Measurements from ENCODE around the gene DUSP19. TPM values are rescaled to one million over a fixed set of nuclear protein-coding genes. Genes with fewer than 3 reads are reported as not detected.

The DUSP19 gene
- total RNA-seq, 1 donor from 2014 or later = 3.0 TPM

GRCh38 chr2:183123117-183123958 lies 44.8 kb downstream of the DUSP19 start:
- intact Hi-C loops (cut with DNase I) = no loop called here
- no peak for DNase-seq (ENCODE audit: low spot score)
- ATAC-seq = no peak

DNA sequence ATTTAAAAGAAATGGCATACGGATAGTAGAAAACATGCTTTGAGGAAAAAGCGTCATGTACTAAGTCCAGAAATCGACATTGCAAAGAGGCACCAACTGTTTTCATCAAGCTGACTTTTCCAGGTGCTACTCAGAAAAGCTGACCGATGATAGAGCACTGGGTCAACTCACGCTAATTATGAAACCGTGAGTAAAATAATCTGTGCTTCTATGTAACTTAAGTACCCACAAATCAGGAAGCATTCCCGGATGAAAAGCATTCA lies 45.3 kb downstream of the DUSP19 start:
- no peak for ATAC-seq
- DNase-seq (ENCODE audit: low spot score) = no peak
- intact Hi-C loops (cut with DNase I) = no loop called here

GRCh38 chr2:183124222-183124956 lies 45.8 kb downstream of the DUSP19 start, which contains the start of gene NUP35:
TSS of gene NUP35 (plus strand) at chr2:183124443. CDS start at chr2:183124458, 15 bp downstream.
- intact Hi-C loops (cut with DNase I) = no loop called here
- peak; percentile 89 for DNase-seq (ENCODE audit: low spot score)
- peak; percentile 99 for ATAC-seq

GRCh38 chr2:183124957-183125255 lies 46.4 kb downstream of the DUSP19 start:
- no peak for DNase-seq (ENCODE audit: low spot score)
- ATAC-seq = no peak
- intact Hi-C loops (cut with DNase I) = no loop called here

DNA sequence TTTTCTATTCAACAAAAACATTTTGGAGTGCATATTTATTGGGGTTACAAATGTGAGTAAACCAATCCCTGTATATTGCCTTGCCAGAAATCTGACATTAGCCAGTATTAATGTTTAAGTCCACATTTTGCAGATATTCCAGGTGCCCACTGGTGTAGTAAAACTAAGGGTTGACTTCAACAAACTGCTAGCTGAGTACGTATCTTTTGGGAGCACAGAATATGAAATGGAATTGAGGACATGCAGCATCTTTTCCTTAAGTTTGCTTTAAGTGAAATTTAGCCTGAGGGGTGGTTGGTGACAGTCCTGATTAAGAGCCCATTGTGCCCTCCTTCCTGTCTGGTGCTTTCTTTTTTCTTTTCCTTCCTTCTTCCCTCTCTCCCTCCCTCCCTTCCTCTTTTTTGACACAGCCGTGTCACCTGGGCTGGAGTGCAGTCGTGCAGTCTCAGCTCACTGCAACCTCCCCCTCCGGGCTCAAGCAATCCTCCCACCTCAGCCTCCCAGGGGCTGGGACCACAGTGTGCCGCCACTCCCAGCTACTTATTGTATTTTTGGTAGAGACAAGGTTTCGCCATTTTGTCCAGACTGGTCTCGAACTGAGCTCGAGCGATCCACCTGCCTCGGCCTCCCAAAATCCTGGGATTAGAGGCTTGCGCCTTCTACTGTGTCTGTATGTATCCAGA lies 47.3 kb downstream of the DUSP19 start:
- intact Hi-C loops (cut with DNase I) = no loop called here
- DNase-seq (ENCODE audit: low spot score) (no peak), ATAC-seq (no peak)

DNA sequence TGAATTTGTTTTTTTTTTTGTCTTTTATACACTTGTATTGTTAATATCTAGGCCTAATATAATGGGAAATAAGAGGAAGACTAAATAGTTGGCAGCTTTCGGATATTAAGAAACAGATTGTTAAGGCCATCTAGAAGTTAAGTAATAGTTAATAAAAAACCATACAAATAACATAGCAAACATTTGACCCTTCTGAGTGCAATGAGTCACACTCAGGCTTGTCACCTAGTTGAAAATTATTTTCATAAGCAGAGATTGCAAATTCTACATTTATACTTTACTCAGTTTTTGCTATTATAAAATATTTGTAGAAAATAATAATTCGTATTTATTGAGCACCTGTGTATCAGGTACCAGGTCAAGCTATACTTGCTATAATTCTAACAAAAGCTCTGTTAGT lies 48.1 kb downstream of the DUSP19 start:
- intact Hi-C loops (cut with DNase I) = no loop called here
- DNase-seq (ENCODE audit: low spot score) (no peak), ATAC-seq (no peak)

- no peak for ATAC-seq
- intact Hi-C loops (cut with DNase I) = no loop called here
- DNase-seq (ENCODE audit: low spot score) = no peak
These were observed 55.5 kb downstream of the DUSP19 start for GRCh38 chr2:183134016-183134415.

- no peak for DNase-seq (ENCODE audit: low spot score)
- no peak for ATAC-seq
These were observed 70.4 kb downstream of the DUSP19 start for GRCh38 chr2:183148955-183149354.

DNA sequence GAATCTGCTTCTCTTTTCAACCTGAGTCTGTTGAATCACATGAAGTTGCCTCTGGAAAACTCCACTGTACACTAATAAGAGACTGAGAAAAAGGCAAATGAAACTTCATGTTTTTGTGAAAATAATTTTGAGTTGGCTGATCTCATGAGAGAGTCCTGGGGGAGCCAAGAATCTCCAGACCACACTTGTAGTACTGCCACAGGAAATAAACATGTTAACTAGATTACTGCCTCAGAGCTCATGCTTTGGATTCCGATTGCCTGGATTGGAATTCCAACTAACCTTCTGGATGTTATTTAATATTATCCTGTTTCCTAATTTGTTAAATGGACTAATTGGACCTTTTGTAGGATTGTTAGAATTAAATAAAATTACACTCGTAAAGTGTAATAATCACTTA lies 70.9 kb downstream of the DUSP19 start:
- intact Hi-C loops (cut with DNase I) = no loop called here
- DNase-seq (ENCODE audit: low spot score) (no peak), ATAC-seq (peak; percentile 87)

More at GRCh38 chr2:183148955-183149354, 70.4 kb downstream of the DUSP19 start:
- intact Hi-C loops (cut with DNase I) = no loop called here

Other genes starting within 250 kb of the DUSP19 start
- gene FRZB, start 212.1 kb upstream of the DUSP19 start, total RNA-seq = 17.1 TPM
- gene NCKAP1, start 40.3 kb upstream of the DUSP19 start, total RNA-seq = 150 TPM
- gene NUP35, start 45.7 kb downstream of the DUSP19 start, total RNA-seq = 21.1 TPM

Data from sciatic nerve (tissue), 2 donors.